Peyer's patch (tissue), 4 donors: Measurements from ENCODE around the gene ASCC1. TPM values are rescaled to one million over a fixed set of nuclear protein-coding genes. Genes with fewer than 3 reads are reported as not detected.

Experiments used
- DNase-seq, 3 donors: peaks; one replicate each; pipeline ENCODE4 v3.0.0-alpha.2; 2017 to 2019
- H3K27ac ChIP-seq, 4 donors: fragments of 200-600 bp; sonication (generic); one replicate each; pipeline ENCODE4 v1.5.1; 2016 to 2019
- H3K27me3 ChIP-seq, 2 donors: fragments of 200-600 bp; sonication (generic); one replicate each; pipeline ENCODE4 v1.5.1; 2019
- H3K36me3 ChIP-seq, 3 donors: fragments of 200-600 bp; sonication (generic); one replicate each; pipeline ENCODE4 v1.5.1; 2016 to 2019
- H3K4me1 ChIP-seq, 4 donors: fragments of 200-600 bp; sonication (generic); one replicate each; pipeline ENCODE4 v1.5.1; 2016 to 2019
- H3K4me3 ChIP-seq, 4 donors: fragments of 200-600 bp; sonication (generic); 1 replicate in 3 of 4; 2 replicates in 1 of 4; pipeline ENCODE4 v1.5.1; 2016 to 2019; ENCODE audit warnings: mild to moderate bottlenecking in 1 of 4
- H3K9me3 ChIP-seq, 4 donors: fragments of 200-600 bp; sonication (generic); one replicate each; pipeline ENCODE4 v1.5.1; 2016 to 2019; ENCODE audit warnings: mild to moderate bottlenecking in 1 of 4
- POLR2A ChIP-seq, 2 donors: fragments of 450-650 bp; IDR thresholded peaks; one replicate each; pipeline ENCODE4 v1.5.1; 2017; ENCODE audit warnings: antibody characterized with exemption in 2 of 2, mild to moderate bottlenecking in 2 of 2, moderate library complexity in 2 of 2
- total RNA-seq, 4 donors: library from RNA; depleted of rRNA; stranded (reverse); fragments of >200 nt; gene quantifications; one replicate each; pipeline ENCODE4 v1.1.0, GENCODE V29; 2016
- TF ChIP-seq, protein P1 (sequence below), 6 experiments: fragments of 450-650 bp in 4 of 6; fragments of 200-600 bp in 2 of 6; sonication (generic) in 1 of 6; IDR thresholded peaks; one replicate each; pipeline ENCODE4 v1.5.1; 2017 to 2019; ENCODE audit warnings: antibody characterized with exemption in 6 of 6, mild to moderate bottlenecking in 3 of 6, moderate library complexity in 1 of 6

The ASCC1 gene
- total RNA-seq, 4 donors from 2014 or later: 9.7 to 48.7 (median 21.5) TPM

DNA sequence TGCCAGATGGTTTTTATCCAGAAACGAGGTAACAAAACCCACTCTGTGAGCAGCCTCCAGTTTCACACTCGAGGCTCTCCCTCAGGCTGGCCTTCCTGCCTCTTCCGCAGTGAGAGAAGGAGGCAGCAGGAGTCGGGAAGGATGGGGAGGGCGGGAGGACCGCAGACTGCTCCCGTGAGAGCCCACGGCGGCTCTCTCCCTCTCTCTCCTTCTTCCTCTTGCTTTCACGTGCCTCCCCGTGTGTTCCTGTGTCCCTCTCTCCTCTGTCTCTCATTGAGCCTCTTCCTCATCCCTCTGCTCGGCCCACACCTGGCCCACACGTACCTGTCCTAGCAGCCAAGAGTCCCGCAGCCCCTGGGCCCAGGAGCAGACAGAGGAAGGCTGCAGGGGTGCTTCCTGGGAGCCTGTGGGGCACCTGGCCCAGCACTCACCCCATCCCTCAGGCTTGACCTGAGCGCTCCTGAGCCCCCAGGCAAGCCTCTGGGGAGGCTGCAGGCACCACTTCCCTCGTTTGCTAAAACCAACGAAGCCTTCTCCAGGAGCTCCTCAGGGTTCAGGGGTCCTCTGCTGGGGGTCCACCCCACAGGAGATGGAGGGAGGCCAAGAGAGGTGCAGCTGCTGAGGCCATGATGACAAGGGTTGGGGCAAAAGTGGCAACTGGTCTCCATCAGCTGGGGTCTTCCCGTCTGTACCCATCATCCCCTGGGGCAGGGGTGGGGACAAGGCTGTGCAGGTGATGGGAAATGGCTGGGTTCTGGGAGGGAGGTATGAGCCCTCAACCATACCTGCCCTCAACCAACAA is 141.3 kb downstream of the ASCC1 start:
- Histone ChIP-seq H3K27ac (no peak overlapping the region), H3K9me3 (no peaks in the 10 kb centered on the region), H3K27me3 (no peaks in the 10 kb centered on the region), H3K4me3 (no peak overlapping the region), H3K36me3 (no peaks in the 10 kb centered on the region), H3K4me1 (peaks cover 0 to 9% (median 2%) of the 10 kb centered on the region in 4 donors)
- no peak for TF ChIP-seq POLR2A (IDR thresholded peaks at IDR 0.05)
- TF ChIP-seq, protein P1, sequence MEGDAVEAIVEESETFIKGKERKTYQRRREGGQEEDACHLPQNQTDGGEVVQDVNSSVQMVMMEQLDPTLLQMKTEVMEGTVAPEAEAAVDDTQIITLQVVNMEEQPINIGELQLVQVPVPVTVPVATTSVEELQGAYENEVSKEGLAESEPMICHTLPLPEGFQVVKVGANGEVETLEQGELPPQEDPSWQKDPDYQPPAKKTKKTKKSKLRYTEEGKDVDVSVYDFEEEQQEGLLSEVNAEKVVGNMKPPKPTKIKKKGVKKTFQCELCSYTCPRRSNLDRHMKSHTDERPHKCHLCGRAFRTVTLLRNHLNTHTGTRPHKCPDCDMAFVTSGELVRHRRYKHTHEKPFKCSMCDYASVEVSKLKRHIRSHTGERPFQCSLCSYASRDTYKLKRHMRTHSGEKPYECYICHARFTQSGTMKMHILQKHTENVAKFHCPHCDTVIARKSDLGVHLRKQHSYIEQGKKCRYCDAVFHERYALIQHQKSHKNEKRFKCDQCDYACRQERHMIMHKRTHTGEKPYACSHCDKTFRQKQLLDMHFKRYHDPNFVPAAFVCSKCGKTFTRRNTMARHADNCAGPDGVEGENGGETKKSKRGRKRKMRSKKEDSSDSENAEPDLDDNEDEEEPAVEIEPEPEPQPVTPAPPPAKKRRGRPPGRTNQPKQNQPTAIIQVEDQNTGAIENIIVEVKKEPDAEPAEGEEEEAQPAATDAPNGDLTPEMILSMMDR (IDR thresholded peaks at IDR 0.05): no peak
- peak in 1 of 3 donors; percentile 31 for DNase-seq

DNA sequence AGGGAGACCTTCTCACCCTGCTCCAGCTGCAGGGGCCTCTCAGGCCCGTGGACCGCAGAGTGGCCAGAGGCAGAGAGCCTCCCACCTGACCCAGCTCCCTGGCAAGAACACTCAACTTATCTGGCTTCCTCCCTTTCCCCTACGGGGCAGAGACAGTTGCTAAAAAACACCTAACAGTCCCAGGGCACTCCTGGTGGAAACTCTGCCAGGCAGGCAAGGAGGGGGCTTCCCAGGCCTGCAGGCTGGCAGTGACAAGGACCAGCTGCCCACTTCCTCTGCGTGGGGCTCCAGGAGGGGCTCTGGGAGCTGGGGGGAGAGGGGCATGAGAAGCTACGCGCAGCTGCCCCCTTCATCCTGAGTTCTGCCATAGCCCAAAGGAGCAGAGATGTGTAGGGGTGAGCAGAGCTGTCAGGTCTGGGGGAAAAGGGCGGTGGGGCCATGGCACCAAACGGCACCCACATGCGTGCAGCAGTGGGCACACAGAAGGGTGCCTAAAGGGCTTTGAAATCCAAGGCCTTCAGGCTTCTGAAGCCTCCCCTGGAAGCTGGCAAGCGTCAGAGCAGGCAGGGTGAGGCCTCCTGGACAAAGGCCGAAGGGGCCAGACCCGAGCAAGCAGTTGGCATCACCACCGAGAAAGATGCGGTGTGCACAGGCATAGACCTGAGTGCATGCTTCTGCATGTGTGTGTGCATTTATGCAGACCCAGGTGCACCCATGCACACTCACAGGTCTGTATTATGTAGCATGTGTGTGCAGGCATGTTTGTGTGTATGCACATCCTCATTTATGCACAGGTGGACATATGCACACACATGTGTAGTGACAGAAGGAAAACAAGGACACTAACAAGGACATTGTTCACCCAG is 142.1 kb downstream of the ASCC1 start:
- no peaks in the 10 kb centered on the region for H3K27me3 ChIP-seq
- no peak overlapping the region for H3K27ac ChIP-seq
- H3K4me3 ChIP-seq: no peak overlapping the region
- H3K9me3 ChIP-seq: no peaks in the 10 kb centered on the region
- peaks cover 0 to 8% (median 0%) of the 10 kb centered on the region in 4 donors for H3K4me1 ChIP-seq
- no peaks in the 10 kb centered on the region for H3K36me3 ChIP-seq
- TF ChIP-seq, protein P1 (IDR thresholded peaks at IDR 0.05): no peak
- no peak for TF ChIP-seq POLR2A (IDR thresholded peaks at IDR 0.05)
- DNase-seq: peak in 1 of 3 donors; percentile 29

DNA sequence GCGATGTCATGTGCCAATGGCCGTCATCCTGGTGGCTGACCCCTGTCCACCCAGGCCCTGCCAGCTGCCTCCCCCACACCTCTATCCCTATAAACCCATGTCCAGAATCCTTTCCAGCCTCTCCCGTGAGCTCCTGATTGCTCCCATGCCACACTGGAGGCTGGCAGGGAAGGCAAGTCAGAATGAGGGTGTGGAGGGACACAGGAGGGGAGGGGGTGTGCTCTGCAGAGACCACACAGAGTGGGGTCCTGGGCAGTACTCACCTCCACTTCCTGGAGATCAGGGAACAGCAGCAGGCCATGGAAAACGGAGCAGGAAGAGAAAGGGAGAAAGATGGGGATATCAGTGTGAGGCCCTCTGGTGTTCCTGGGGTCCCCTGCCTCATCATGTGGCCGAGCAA is 143.4 kb downstream of the ASCC1 start:
- H3K27me3 ChIP-seq: no peaks in the 10 kb centered on the region
- TF ChIP-seq, protein P1 (IDR thresholded peaks at IDR 0.05): no peak
- no peak for TF ChIP-seq POLR2A (IDR thresholded peaks at IDR 0.05)
- H3K27ac ChIP-seq: no peak overlapping the region
- no peak for DNase-seq
- no peaks in the 10 kb centered on the region for H3K36me3 ChIP-seq
- H3K4me1 ChIP-seq: peaks cover 0 to 8% (median 0%) of the 10 kb centered on the region in 4 donors
- H3K9me3 ChIP-seq: no peaks in the 10 kb centered on the region
- H3K4me3 ChIP-seq: no peak overlapping the region

DNA sequence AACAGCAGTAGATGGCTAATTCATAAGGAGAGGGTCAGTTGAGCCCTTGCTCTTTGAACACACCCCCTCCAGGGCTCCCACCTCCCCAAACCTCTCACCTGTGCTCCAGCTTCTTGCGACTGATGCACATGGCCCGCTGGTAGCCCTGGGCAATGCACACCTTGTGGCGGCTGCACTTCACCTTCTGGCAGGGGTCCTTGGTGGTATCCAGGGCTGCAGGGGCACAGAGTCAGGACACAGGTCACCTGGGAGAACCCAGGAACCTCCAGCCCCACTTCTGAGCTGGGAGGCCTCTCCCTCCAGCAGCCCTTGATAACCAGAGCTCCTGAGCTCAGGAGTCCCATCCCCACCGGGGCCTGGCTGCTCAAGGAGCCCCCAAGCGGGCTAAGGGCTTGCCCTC is 144.0 kb downstream of the ASCC1 start:
- TF ChIP-seq, protein P1 (IDR thresholded peaks at IDR 0.05): no peak
- no peak for TF ChIP-seq POLR2A (IDR thresholded peaks at IDR 0.05)
- H3K27me3 ChIP-seq: no peaks in the 10 kb centered on the region
- H3K9me3 ChIP-seq: no peaks in the 10 kb centered on the region
- DNase-seq: no peak
- peaks cover 0 to 8% (median 0%) of the 10 kb centered on the region in 4 donors for H3K4me1 ChIP-seq
- H3K4me3 ChIP-seq: no peak overlapping the region
- H3K36me3 ChIP-seq: no peaks in the 10 kb centered on the region
- H3K27ac ChIP-seq: no peak overlapping the region

DNA sequence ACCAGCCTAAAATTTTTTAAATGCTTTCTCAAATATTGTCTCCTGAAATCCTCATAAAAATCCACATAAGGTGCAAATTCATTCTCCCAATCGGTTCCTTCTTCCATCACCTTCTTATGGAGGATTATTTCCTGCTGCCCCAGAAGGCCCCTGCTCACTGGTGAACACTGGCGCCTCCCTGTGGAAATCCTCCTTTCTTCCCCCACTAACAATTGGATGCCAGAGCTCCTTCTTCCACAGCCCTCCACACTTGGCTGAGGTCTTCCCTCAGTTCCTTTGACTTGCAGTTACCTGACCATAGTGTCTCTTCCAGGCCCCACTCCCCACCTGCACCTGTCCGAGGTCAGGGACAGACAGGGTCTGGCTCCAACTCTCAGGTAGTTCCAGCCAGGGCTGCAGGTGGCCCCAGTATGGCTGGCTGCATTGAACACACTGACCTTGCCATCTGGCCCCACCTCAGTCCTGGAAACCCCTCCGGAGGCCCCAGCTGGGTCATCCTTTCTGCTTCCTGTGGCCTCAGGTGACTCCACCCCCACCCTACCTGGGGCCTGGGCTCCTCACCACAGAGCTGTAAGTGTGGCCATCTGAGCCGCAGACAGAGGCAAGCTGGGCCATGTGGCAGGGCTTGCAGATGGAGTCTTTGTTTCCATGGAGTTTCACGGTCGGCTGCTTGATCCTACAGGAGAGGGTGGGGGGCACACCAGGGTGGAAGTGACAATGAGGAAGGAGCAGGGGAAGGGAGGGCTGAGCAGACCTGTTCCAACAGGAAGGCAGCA is 146.1 kb downstream of the ASCC1 start:
- no peaks in the 10 kb centered on the region for H3K9me3 ChIP-seq
- H3K4me3 ChIP-seq: no peak overlapping the region
- TF ChIP-seq, protein P1 (IDR thresholded peaks at IDR 0.05): peak in 1 of 6 experiments; percentile 5
- no peak for TF ChIP-seq POLR2A (IDR thresholded peaks at IDR 0.05)
- H3K27me3 ChIP-seq: no peaks in the 10 kb centered on the region
- no peak for DNase-seq
- H3K27ac ChIP-seq: no peak overlapping the region
- H3K4me1 ChIP-seq: no peaks in the 10 kb centered on the region
- no peaks in the 10 kb centered on the region for H3K36me3 ChIP-seq
